Lower lobe of right lung (tissue), 2 donors: ENCODE results near the gene SLIT1. TPM values are rescaled to one million over a fixed set of nuclear protein-coding genes. Genes with fewer than 3 reads are reported as not detected.

ENCODE experiments used
- ATAC-seq, 2 donors: fragments of 200-7000 bp; cut with Tn5 transposase; one replicate each; pipeline ENCODE4 v1.9.1; 2020 to 2022; ENCODE audit warnings: mild to moderate bottlenecking in 2 of 2, moderate library complexity in 2 of 2
- DNase-seq: peaks from one replicate; pipeline ENCODE4 v3.0.0-alpha.2; 2020
- H3K27ac ChIP-seq: fragments of 200-600 bp; one replicate; pipeline ENCODE4 v1.8.0; 2022
- H3K27me3 ChIP-seq: fragments of 200-600 bp; one replicate; pipeline ENCODE4 v1.8.0; 2022; ENCODE audit warnings: low read depth
- H3K36me3 ChIP-seq: fragments of 200-600 bp; one replicate; pipeline ENCODE4 v1.8.0; 2022; ENCODE audit warnings: mild to moderate bottlenecking
- H3K4me1 ChIP-seq: fragments of 200-600 bp; one replicate; pipeline ENCODE4 v1.8.0; 2022
- H3K4me3 ChIP-seq: fragments of 200-600 bp; one replicate; pipeline ENCODE4 v1.8.0; 2022; ENCODE audit warnings: mild to moderate bottlenecking
- H3K9me3 ChIP-seq: fragments of 200-600 bp; one replicate; pipeline ENCODE4 v1.8.0; 2022
- intact Hi-C: fragments of 100-400 bp; cut with DNase I; formaldehyde crosslinking; loops from one replicate; pipeline ENCODE4 v1.11.0; 2022
- total RNA-seq: library from RNA; stranded (reverse); fragmentation: NEBNext Ultra II Directional; extraction: Animal tissue kit (Norgen Biotek cat#: 25700); gene quantifications from one replicate; pipeline ENCODE4 v1.2.1, GENCODE V29; 2021
- TF ChIP-seq, protein P1 (sequence below): fragments of 200-600 bp; IDR thresholded peaks from one replicate; pipeline ENCODE4 v1.8.0; 2022; ENCODE audit warnings: antibody characterized with exemption, mild to moderate bottlenecking
- donor health status: DM: no; HTN: yes; CAD: no; lungs with severe emphysema.

SLIT1 gene
- total RNA-seq, 1 donor from 2014 or later: 0.41 TPM

GRCh38 chr10:97128516-97129154 is 57.1 kb downstream of the SLIT1 start:
- DNase-seq (no peak), ATAC-seq (no peak)
- Histone ChIP-seq H3K27me3 (no peaks in the 10 kb centered on the region), H3K4me1 (no peaks in the 10 kb centered on the region), H3K27ac (no peak overlapping the region), H3K4me3 (no peak overlapping the region), H3K9me3 (no peaks in the 10 kb centered on the region), H3K36me3 (no peaks in the 10 kb centered on the region)
- TF ChIP-seq, protein P1, sequence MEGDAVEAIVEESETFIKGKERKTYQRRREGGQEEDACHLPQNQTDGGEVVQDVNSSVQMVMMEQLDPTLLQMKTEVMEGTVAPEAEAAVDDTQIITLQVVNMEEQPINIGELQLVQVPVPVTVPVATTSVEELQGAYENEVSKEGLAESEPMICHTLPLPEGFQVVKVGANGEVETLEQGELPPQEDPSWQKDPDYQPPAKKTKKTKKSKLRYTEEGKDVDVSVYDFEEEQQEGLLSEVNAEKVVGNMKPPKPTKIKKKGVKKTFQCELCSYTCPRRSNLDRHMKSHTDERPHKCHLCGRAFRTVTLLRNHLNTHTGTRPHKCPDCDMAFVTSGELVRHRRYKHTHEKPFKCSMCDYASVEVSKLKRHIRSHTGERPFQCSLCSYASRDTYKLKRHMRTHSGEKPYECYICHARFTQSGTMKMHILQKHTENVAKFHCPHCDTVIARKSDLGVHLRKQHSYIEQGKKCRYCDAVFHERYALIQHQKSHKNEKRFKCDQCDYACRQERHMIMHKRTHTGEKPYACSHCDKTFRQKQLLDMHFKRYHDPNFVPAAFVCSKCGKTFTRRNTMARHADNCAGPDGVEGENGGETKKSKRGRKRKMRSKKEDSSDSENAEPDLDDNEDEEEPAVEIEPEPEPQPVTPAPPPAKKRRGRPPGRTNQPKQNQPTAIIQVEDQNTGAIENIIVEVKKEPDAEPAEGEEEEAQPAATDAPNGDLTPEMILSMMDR: no peak
- intact Hi-C loops: no loop called here

- H3K4me3 ChIP-seq: no peak overlapping the region
- no peaks in the 10 kb centered on the region for H3K4me1 ChIP-seq
- ATAC-seq: no peak
- H3K27me3 ChIP-seq: no peaks in the 10 kb centered on the region
- TF ChIP-seq, protein P1: no peak
- no peak for DNase-seq
- no peaks in the 10 kb centered on the region for H3K36me3 ChIP-seq
- intact Hi-C loops: no loop called here
- no peaks in the 10 kb centered on the region for H3K9me3 ChIP-seq
- no peak overlapping the region for H3K27ac ChIP-seq
These were observed 57.7 kb downstream of the SLIT1 start for GRCh38 chr10:97128039-97128492.

- DNase-seq (no peak), ATAC-seq (no peak)
- Histone ChIP-seq H3K4me1 (no peaks in the 10 kb centered on the region), H3K4me3 (no peak overlapping the region), H3K27ac (no peak overlapping the region), H3K27me3 (no peaks in the 10 kb centered on the region), H3K36me3 (no peaks in the 10 kb centered on the region), H3K9me3 (no peaks in the 10 kb centered on the region)
- intact Hi-C loops: no loop called here
- TF ChIP-seq, protein P1: no peak
These were observed 58.2 kb downstream of the SLIT1 start for GRCh38 chr10:97127509-97127908.

DNA sequence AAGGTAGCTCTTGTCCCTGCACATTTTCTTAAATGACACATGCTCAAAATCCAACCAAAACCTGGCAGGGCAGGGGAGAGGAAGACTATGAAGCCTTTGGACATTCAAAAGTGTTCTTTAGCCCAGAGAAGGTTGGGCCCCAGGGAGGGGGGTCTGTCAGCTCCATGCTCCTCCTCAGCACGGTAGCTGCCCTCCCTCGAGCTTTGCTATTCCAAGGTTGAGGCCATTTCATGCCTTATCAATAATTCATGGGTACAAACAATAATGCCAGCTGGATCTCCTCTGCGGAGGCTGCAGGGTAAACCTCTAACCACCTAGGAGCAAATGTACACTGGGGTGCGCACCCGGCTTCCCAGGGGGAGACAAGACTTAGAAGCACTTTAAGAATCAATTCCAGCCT is 61.5 kb downstream of the SLIT1 start:
- DNase-seq (no peak), ATAC-seq (no peak)
- Histone ChIP-seq H3K27ac (no peak overlapping the region), H3K9me3 (no peaks in the 10 kb centered on the region), H3K4me3 (no peak overlapping the region), H3K4me1 (no peaks in the 10 kb centered on the region), H3K27me3 (peaks cover 16% of the 10 kb centered on the region), H3K36me3 (no peaks in the 10 kb centered on the region)
- intact Hi-C loops: no loop called here
- TF ChIP-seq, protein P1: no peak

GRCh38 chr10:97123765-97124164 is 62.0 kb downstream of the SLIT1 start:
- Histone ChIP-seq H3K36me3 (no peaks in the 10 kb centered on the region), H3K4me1 (no peaks in the 10 kb centered on the region), H3K27me3 (peaks cover 18% of the 10 kb centered on the region), H3K4me3 (no peak overlapping the region), H3K27ac (no peak overlapping the region), H3K9me3 (no peaks in the 10 kb centered on the region)
- no peak for DNase-seq
- TF ChIP-seq, protein P1: no peak
- intact Hi-C loops: no loop called here
- ATAC-seq: no peak
